Measurements from ENCODE around the gene PDLIM4. TPM values are rescaled to one million over a fixed set of nuclear protein-coding genes. Genes with fewer than 3 reads are reported as not detected.
A peak's percentile ranks its signal among the peaks of the same experiment; 100 is the strongest.

PDLIM4 gene
- polyA plus RNA-seq, 1 donor: 17.9 TPM

- H3K27me3 ChIP-seq (ENCODE audit: control insufficient read depth, insufficient read depth, low read length): no peaks in the 10 kb centered on the region
- peaks cover 7% of the 10 kb centered on the region for H3K36me3 ChIP-seq (ENCODE audit: control insufficient read depth, insufficient read depth, low read length)
- DNase-seq: peak; percentile 90 to 94
- H3K9me3 ChIP-seq (ENCODE audit: control insufficient read depth, low read depth, low read length): no peaks in the 10 kb centered on the region
- peaks cover 61% of the 10 kb centered on the region for H3K4me1 ChIP-seq (ENCODE audit: control insufficient read depth, insufficient read depth, low read length)
- peak overlapping the region; percentile 78 for H3K27ac ChIP-seq (ENCODE audit: low read length)
- no peak overlapping the region for H3K4me3 ChIP-seq (ENCODE audit: low read length)
- no CpG with 5 or more reads among the region's 14 CpGs for WGBS (ENCODE audit: insufficient coverage, low lambda C conversion rate)
Observed at GRCh38 chr5:132274050-132274792, 16.7 kb downstream of the PDLIM4 start.

GRCh38 chr5:132275367-132276220, 18.1 kb downstream of the PDLIM4 start:
- no peak for DNase-seq
- no peak overlapping the region for H3K4me3 ChIP-seq (ENCODE audit: low read length)
- H3K4me1 ChIP-seq (ENCODE audit: control insufficient read depth, insufficient read depth, low read length): peaks cover 68% of the 10 kb centered on the region
- WGBS (ENCODE audit: insufficient coverage, low lambda C conversion rate): no CpG with 5 or more reads among the region's 5 CpGs
- H3K27ac ChIP-seq (ENCODE audit: low read length): peak overlapping the region; percentile 78
- H3K27me3 ChIP-seq (ENCODE audit: control insufficient read depth, insufficient read depth, low read length): no peaks in the 10 kb centered on the region
- H3K36me3 ChIP-seq (ENCODE audit: control insufficient read depth, insufficient read depth, low read length): peaks cover 7% of the 10 kb centered on the region
- no peaks in the 10 kb centered on the region for H3K9me3 ChIP-seq (ENCODE audit: control insufficient read depth, low read depth, low read length)

- no CpG with 5 or more reads among the region's 6 CpGs for WGBS (ENCODE audit: insufficient coverage, low lambda C conversion rate)
- Histone ChIP-seq H3K4me1 (ENCODE audit: control insufficient read depth, insufficient read depth, low read length) (peaks cover 68% of the 10 kb centered on the region), H3K9me3 (ENCODE audit: control insufficient read depth, low read depth, low read length) (no peaks in the 10 kb centered on the region), H3K36me3 (ENCODE audit: control insufficient read depth, insufficient read depth, low read length) (peaks cover 2% of the 10 kb centered on the region), H3K27ac (ENCODE audit: low read length) (peak overlapping the region; percentile 93), H3K27me3 (ENCODE audit: control insufficient read depth, insufficient read depth, low read length) (no peaks in the 10 kb centered on the region), H3K4me3 (ENCODE audit: low read length) (no peak overlapping the region)
- no peak for DNase-seq
Observed at GRCh38 chr5:132277256-132277655, 19.8 kb downstream of the PDLIM4 start.

- DNase-seq: peak; percentile 94 to 98
- H3K36me3 ChIP-seq (ENCODE audit: control insufficient read depth, insufficient read depth, low read length): no peaks in the 10 kb centered on the region
- no CpG with 5 or more reads among the region's 6 CpGs for WGBS (ENCODE audit: insufficient coverage, low lambda C conversion rate)
- no peaks in the 10 kb centered on the region for H3K9me3 ChIP-seq (ENCODE audit: control insufficient read depth, low read depth, low read length)
- H3K27ac ChIP-seq (ENCODE audit: low read length): peak overlapping the region; percentile 93
- H3K27me3 ChIP-seq (ENCODE audit: control insufficient read depth, insufficient read depth, low read length): no peaks in the 10 kb centered on the region
- peaks cover 60% of the 10 kb centered on the region for H3K4me1 ChIP-seq (ENCODE audit: control insufficient read depth, insufficient read depth, low read length)
- H3K4me3 ChIP-seq (ENCODE audit: low read length): no peak overlapping the region
Observed at GRCh38 chr5:132277971-132278853, 20.7 kb downstream of the PDLIM4 start.

- Histone ChIP-seq H3K36me3 (ENCODE audit: control insufficient read depth, insufficient read depth, low read length) (no peaks in the 10 kb centered on the region), H3K9me3 (ENCODE audit: control insufficient read depth, low read depth, low read length) (no peaks in the 10 kb centered on the region), H3K27me3 (ENCODE audit: control insufficient read depth, insufficient read depth, low read length) (no peaks in the 10 kb centered on the region), H3K4me3 (ENCODE audit: low read length) (no peak overlapping the region), H3K4me1 (ENCODE audit: control insufficient read depth, insufficient read depth, low read length) (peaks cover 44% of the 10 kb centered on the region), H3K27ac (ENCODE audit: low read length) (peak overlapping the region; percentile 93)
- WGBS (ENCODE audit: insufficient coverage, low lambda C conversion rate): no CpG with 5 or more reads among the region's 3 CpGs
- DNase-seq: no peak
Observed at GRCh38 chr5:132279801-132280200, 22.3 kb downstream of the PDLIM4 start.

- peak overlapping the region; percentile 93 for H3K27ac ChIP-seq (ENCODE audit: low read length)
- no peaks in the 10 kb centered on the region for H3K27me3 ChIP-seq (ENCODE audit: control insufficient read depth, insufficient read depth, low read length)
- no peak overlapping the region for H3K4me3 ChIP-seq (ENCODE audit: low read length)
- H3K9me3 ChIP-seq (ENCODE audit: control insufficient read depth, low read depth, low read length): no peaks in the 10 kb centered on the region
- WGBS (ENCODE audit: insufficient coverage, low lambda C conversion rate): 97% methylated on average over 4 of the region's 5 CpGs
- DNase-seq: peak in 1 of 2 donors; percentile 23
- no peaks in the 10 kb centered on the region for H3K36me3 ChIP-seq (ENCODE audit: control insufficient read depth, insufficient read depth, low read length)
- H3K4me1 ChIP-seq (ENCODE audit: control insufficient read depth, insufficient read depth, low read length): peaks cover 40% of the 10 kb centered on the region
Observed at GRCh38 chr5:132280371-132281240, 23.1 kb downstream of the PDLIM4 start.

- Histone ChIP-seq H3K4me1 (ENCODE audit: control insufficient read depth, insufficient read depth, low read length) (peaks cover 33% of the 10 kb centered on the region), H3K27me3 (ENCODE audit: control insufficient read depth, insufficient read depth, low read length) (no peaks in the 10 kb centered on the region), H3K36me3 (ENCODE audit: control insufficient read depth, insufficient read depth, low read length) (no peaks in the 10 kb centered on the region), H3K4me3 (ENCODE audit: low read length) (no peak overlapping the region), H3K27ac (ENCODE audit: low read length) (no peak overlapping the region), H3K9me3 (ENCODE audit: control insufficient read depth, low read depth, low read length) (no peaks in the 10 kb centered on the region)
- no CpG with 5 or more reads among the region's 9 CpGs for WGBS (ENCODE audit: insufficient coverage, low lambda C conversion rate)
- DNase-seq: no peak
Observed at GRCh38 chr5:132281856-132282614, 24.5 kb downstream of the PDLIM4 start.

- Histone ChIP-seq H3K36me3 (ENCODE audit: control insufficient read depth, insufficient read depth, low read length) (no peaks in the 10 kb centered on the region), H3K27ac (ENCODE audit: low read length) (no peak overlapping the region), H3K4me3 (ENCODE audit: low read length) (no peak overlapping the region), H3K9me3 (ENCODE audit: control insufficient read depth, low read depth, low read length) (no peaks in the 10 kb centered on the region), H3K4me1 (ENCODE audit: control insufficient read depth, insufficient read depth, low read length) (peaks cover 22% of the 10 kb centered on the region), H3K27me3 (ENCODE audit: control insufficient read depth, insufficient read depth, low read length) (no peaks in the 10 kb centered on the region)
- WGBS (ENCODE audit: insufficient coverage, low lambda C conversion rate): no CpG with 5 or more reads among the region's 5 CpGs
- no peak for DNase-seq
Observed at GRCh38 chr5:132283423-132284043, 26.0 kb downstream of the PDLIM4 start.

GRCh38 chr5:132289097-132289496, 31.6 kb downstream of the PDLIM4 start:
- Histone ChIP-seq H3K9me3 (ENCODE audit: control insufficient read depth, low read depth, low read length) (no peaks in the 10 kb centered on the region), H3K4me1 (ENCODE audit: control insufficient read depth, insufficient read depth, low read length) (peaks cover 30% of the 10 kb centered on the region), H3K27ac (ENCODE audit: low read length) (no peak overlapping the region), H3K4me3 (ENCODE audit: low read length) (no peak overlapping the region), H3K27me3 (ENCODE audit: control insufficient read depth, insufficient read depth, low read length) (no peaks in the 10 kb centered on the region), H3K36me3 (ENCODE audit: control insufficient read depth, insufficient read depth, low read length) (no peaks in the 10 kb centered on the region)
- WGBS (ENCODE audit: insufficient coverage, low lambda C conversion rate): no CpG with 5 or more reads among the region's 3 CpGs
- no peak for DNase-seq
